ENCODE data around the gene CEPT1. TPM values are rescaled to one million over a fixed set of nuclear protein-coding genes. Genes with fewer than 3 reads are reported as not detected.

Gene CEPT1
- polyA plus RNA-seq, 1 donor from 2014 or later: 49.1 TPM

DNA sequence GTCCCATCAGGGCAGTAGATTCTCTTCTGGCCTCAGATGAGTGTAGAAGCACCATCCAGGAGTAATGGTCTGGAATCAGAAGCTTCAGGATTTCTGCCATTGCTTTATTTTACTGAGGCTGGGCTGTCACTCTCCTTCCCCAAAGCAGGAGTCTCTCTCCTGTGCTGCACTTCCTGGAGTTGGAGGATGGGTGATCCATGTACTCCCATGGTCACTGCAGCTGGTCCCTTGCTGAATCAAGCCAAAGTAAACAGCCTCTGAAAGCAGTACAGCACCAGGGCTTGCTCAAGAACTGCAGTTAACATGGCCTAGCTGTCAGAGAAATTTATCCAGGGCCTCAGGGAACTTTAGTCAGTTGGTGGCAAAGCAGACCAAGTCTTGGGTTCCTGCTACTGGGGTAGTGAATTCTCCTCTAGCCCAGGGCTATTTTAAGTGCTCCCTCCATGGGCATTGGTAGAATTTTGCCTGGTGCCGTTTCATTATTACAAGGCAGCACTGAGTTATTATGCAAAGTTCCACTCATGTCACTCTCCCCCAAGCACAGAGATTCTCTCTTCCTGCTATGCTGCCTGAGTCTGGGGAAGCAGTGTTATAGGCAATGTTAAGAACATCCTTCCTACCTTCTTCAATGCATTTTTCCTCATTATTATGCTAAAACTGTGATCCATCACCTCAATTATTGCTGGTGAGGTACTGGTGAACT lies 29.7 kb upstream of the CEPT1 start:
- no peaks in the 10 kb centered on the region for H3F3A ChIP-seq (ENCODE audit: insufficient read depth, low read length, poor library complexity, severe bottlenecking)
- no peak overlapping the region for H2AFZ ChIP-seq (ENCODE audit: low read depth, low read length)
- H3K4me3 ChIP-seq (ENCODE audit: low read length): no peak overlapping the region
- H3K4me2 ChIP-seq (ENCODE audit: low read length): no peak overlapping the region
- TF ChIP-seq EP300 (conservative IDR thresholded peaks at IDR 0.05; ENCODE audit: poor library complexity, severe bottlenecking): no peak
- TF ChIP-seq, protein P1, sequence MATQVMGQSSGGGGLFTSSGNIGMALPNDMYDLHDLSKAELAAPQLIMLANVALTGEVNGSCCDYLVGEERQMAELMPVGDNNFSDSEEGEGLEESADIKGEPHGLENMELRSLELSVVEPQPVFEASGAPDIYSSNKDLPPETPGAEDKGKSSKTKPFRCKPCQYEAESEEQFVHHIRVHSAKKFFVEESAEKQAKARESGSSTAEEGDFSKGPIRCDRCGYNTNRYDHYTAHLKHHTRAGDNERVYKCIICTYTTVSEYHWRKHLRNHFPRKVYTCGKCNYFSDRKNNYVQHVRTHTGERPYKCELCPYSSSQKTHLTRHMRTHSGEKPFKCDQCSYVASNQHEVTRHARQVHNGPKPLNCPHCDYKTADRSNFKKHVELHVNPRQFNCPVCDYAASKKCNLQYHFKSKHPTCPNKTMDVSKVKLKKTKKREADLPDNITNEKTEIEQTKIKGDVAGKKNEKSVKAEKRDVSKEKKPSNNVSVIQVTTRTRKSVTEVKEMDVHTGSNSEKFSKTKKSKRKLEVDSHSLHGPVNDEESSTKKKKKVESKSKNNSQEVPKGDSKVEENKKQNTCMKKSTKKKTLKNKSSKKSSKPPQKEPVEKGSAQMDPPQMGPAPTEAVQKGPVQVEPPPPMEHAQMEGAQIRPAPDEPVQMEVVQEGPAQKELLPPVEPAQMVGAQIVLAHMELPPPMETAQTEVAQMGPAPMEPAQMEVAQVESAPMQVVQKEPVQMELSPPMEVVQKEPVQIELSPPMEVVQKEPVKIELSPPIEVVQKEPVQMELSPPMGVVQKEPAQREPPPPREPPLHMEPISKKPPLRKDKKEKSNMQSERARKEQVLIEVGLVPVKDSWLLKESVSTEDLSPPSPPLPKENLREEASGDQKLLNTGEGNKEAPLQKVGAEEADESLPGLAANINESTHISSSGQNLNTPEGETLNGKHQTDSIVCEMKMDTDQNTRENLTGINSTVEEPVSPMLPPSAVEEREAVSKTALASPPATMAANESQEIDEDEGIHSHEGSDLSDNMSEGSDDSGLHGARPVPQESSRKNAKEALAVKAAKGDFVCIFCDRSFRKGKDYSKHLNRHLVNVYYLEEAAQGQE (IDR thresholded peaks at IDR 0.05; ENCODE audit: borderline replicate concordance): no peak
- no peak for TF ChIP-seq MXI1 (conservative IDR thresholded peaks at IDR 0.05; ENCODE audit: poor library complexity, severe bottlenecking)
- no peak for TF ChIP-seq TAF1 (IDR thresholded peaks at IDR 0.05; ENCODE audit: low read depth)
- no peak for TF ChIP-seq POLR2AphosphoS5 (IDR thresholded peaks at IDR 0.05)
- TF ChIP-seq, protein P2, sequence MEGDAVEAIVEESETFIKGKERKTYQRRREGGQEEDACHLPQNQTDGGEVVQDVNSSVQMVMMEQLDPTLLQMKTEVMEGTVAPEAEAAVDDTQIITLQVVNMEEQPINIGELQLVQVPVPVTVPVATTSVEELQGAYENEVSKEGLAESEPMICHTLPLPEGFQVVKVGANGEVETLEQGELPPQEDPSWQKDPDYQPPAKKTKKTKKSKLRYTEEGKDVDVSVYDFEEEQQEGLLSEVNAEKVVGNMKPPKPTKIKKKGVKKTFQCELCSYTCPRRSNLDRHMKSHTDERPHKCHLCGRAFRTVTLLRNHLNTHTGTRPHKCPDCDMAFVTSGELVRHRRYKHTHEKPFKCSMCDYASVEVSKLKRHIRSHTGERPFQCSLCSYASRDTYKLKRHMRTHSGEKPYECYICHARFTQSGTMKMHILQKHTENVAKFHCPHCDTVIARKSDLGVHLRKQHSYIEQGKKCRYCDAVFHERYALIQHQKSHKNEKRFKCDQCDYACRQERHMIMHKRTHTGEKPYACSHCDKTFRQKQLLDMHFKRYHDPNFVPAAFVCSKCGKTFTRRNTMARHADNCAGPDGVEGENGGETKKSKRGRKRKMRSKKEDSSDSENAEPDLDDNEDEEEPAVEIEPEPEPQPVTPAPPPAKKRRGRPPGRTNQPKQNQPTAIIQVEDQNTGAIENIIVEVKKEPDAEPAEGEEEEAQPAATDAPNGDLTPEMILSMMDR (IDR thresholded peaks at IDR 0.05; ENCODE audit: poor library complexity, severe bottlenecking): no peak
- TF ChIP-seq SMC3 (conservative IDR thresholded peaks at IDR 0.05; ENCODE audit: poor library complexity): no peak
- no peak for TF ChIP-seq EZH2 (IDR thresholded peaks at IDR 0.05; ENCODE audit: borderline replicate concordance, insufficient read depth, low read length, poor library complexity, severe bottlenecking)
- no peak for TF ChIP-seq RAD21 (conservative IDR thresholded peaks at IDR 0.05)
- H3K9me2 ChIP-seq (ENCODE audit: insufficient read depth, low read length): no peaks in the 10 kb centered on the region
- no peaks in the 10 kb centered on the region for H3K9me3 ChIP-seq (ENCODE audit: low read length)
- no peaks in the 10 kb centered on the region for H3K36me3 ChIP-seq (ENCODE audit: insufficient read depth, low read length)
- H3K27me3 ChIP-seq (ENCODE audit: insufficient read depth, low read depth, low read length): no peaks in the 10 kb centered on the region
- H4K20me1 ChIP-seq (ENCODE audit: insufficient read depth): no peaks in the 10 kb centered on the region
- no peaks in the 10 kb centered on the region for H3K79me2 ChIP-seq (replicated peaks; ENCODE audit: insufficient read depth, low read length)
- no peak overlapping the region for H3K27ac ChIP-seq (ENCODE audit: low read length)
- H3K9ac ChIP-seq (ENCODE audit: low read length): no peak overlapping the region

DNA sequence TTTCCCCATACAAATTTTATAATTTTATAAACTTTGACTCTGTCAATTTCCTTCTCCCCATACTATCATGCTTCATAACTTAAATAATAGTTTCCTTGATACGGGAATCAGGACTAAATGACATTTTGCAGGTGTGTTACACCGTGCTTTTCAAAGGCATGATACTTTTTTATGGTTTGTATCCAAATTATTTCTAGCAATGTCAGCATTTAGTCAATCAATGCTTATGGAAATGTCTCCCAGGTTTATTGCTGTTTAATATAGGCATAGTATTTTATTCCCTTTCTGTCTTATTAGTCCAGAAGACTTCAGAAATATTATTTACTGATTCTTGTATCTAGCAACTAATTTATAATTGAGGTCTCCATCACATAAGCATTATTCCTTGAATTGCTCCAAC lies 23.5 kb upstream of the CEPT1 start:
- Histone ChIP-seq H3F3A (ENCODE audit: insufficient read depth, low read length, poor library complexity, severe bottlenecking) (no peaks in the 10 kb centered on the region), H2AFZ (ENCODE audit: low read depth, low read length) (no peak overlapping the region), H3K79me2 (replicated peaks; ENCODE audit: insufficient read depth, low read length) (no peaks in the 10 kb centered on the region), H4K20me1 (ENCODE audit: insufficient read depth) (no peaks in the 10 kb centered on the region), H3K4me2 (ENCODE audit: low read length) (no peak overlapping the region), H3K36me3 (ENCODE audit: insufficient read depth, low read length) (peaks cover 4% of the 10 kb centered on the region), H3K9me2 (ENCODE audit: insufficient read depth, low read length) (no peaks in the 10 kb centered on the region), H3K4me3 (ENCODE audit: low read length) (no peak overlapping the region), H3K9ac (ENCODE audit: low read length) (no peak overlapping the region), H3K27me3 (ENCODE audit: insufficient read depth, low read depth, low read length) (no peaks in the 10 kb centered on the region), H3K27ac (ENCODE audit: low read length) (no peak overlapping the region), H3K9me3 (ENCODE audit: low read length) (no peaks in the 10 kb centered on the region)
- TF ChIP-seq MXI1 (conservative IDR thresholded peaks at IDR 0.05; ENCODE audit: poor library complexity, severe bottlenecking) (no peak), SMC3 (conservative IDR thresholded peaks at IDR 0.05; ENCODE audit: poor library complexity) (no peak), EZH2 (IDR thresholded peaks at IDR 0.05; ENCODE audit: borderline replicate concordance, insufficient read depth, low read length, poor library complexity, severe bottlenecking) (no peak), POLR2AphosphoS5 (IDR thresholded peaks at IDR 0.05) (no peak), EP300 (conservative IDR thresholded peaks at IDR 0.05; ENCODE audit: poor library complexity, severe bottlenecking) (no peak)
- TF ChIP-seq, protein P1 (IDR thresholded peaks at IDR 0.05; ENCODE audit: borderline replicate concordance): no peak
- TF ChIP-seq, protein P2 (IDR thresholded peaks at IDR 0.05; ENCODE audit: poor library complexity, severe bottlenecking): no peak
